Fibroblast of pulmonary artery (primary cell): ENCODE measurements around the gene STARD5.

ENCODE experiments used
- DNase-seq: peaks from one replicate; pipeline ENCODE4 v3.0.0-alpha.2; 2010; ENCODE audit warnings: low read depth
- H3K4me3 ChIP-seq: replicated peaks from 2 replicates; pipeline ENCODE4 v1.5.1; 2011; ENCODE audit warnings: low read depth, mild to moderate bottlenecking, control low read depth, low read length, moderate library complexity
- TF ChIP-seq, protein P1 (sequence below): IDR thresholded peaks from 2 replicates; pipeline ENCODE4 v1.5.1; 2011; ENCODE audit warnings: mild to moderate bottlenecking, control low read depth, low read length, inconsistent platforms; ENCODE audit errors: missing control alignments

STARD5 gene

DNA sequence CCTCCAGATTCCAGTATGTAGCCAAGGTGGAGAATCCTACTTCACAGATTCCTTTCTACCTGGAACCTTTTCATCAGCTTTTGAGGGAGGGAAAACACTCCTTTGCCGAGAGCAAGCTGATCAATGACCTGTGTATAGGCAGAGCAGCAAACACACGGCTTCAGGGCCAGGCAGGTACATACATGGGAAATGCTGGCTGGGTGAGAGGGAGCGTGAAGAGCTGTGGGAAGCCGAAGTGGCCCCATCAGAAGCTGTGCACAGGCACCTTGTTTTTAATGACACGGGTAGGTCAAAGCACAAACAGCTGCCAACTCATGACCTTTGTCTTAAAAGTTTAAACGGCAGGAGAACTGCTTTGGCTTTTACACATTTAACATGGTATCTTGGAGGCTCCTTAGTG lies 25.3 kb downstream of the STARD5 start:
- TF ChIP-seq, protein P1, sequence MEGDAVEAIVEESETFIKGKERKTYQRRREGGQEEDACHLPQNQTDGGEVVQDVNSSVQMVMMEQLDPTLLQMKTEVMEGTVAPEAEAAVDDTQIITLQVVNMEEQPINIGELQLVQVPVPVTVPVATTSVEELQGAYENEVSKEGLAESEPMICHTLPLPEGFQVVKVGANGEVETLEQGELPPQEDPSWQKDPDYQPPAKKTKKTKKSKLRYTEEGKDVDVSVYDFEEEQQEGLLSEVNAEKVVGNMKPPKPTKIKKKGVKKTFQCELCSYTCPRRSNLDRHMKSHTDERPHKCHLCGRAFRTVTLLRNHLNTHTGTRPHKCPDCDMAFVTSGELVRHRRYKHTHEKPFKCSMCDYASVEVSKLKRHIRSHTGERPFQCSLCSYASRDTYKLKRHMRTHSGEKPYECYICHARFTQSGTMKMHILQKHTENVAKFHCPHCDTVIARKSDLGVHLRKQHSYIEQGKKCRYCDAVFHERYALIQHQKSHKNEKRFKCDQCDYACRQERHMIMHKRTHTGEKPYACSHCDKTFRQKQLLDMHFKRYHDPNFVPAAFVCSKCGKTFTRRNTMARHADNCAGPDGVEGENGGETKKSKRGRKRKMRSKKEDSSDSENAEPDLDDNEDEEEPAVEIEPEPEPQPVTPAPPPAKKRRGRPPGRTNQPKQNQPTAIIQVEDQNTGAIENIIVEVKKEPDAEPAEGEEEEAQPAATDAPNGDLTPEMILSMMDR: no peak
- H3K4me3 ChIP-seq: no peak overlapping the region
- no peak for DNase-seq

DNA sequence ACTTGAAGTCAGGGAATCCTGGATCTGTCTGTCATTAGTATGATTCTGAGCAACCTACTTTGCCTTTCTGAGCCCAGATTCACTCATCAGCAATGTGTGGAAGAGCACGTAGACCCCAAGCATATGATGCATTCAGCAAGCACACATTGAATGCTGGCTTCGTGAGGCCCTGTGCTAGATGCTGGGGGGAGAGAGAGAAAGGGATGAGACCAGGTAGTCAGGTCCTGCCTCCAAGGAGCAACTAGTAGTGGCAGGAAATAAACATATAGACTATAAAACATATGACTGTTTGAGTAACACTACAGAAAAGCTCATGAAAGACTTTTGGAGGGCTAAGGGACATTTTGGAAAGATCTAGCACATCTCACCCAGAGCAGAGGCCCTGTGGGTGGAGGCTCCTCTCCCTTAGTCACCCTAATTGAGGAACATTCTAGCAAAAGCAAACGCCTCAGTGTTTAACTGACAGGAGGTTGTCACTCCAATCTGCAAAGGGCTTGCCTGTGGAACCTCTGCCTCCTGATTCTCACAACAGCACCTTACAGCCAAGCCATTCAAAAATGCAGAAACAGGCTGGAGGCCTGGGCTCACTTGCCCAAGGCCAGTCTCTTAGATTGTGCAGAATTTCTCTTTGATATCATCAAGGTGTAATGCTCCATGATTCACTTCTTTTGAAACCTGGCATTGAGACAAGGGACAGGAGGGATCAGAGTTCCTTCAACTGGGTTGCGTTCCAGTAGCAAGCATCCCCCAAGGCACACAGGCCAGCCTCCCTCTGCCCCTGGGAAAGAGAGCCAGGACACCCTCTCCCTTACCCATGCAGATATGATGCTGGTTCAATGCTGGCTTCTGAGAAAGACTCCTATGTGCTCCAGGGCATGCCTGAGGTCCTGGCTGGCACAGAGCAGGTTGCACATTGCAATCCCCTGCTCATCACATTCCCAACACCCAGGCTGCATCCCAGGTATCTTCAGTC lies 26.1 kb downstream of the STARD5 start:
- H3K4me3 ChIP-seq: no peak overlapping the region
- TF ChIP-seq, protein P1: no peak
- no peak for DNase-seq

- TF ChIP-seq, protein P1: no peak
- peak; percentile 59 for DNase-seq
- no peak overlapping the region for H3K4me3 ChIP-seq
Measured at GRCh38 chr15:81297147-81297572, 26.8 kb downstream of the STARD5 start.

GRCh38 chr15:81296673-81297072 lies 27.3 kb downstream of the STARD5 start:
- TF ChIP-seq, protein P1: no peak
- DNase-seq: no peak
- H3K4me3 ChIP-seq: no peak overlapping the region

DNA sequence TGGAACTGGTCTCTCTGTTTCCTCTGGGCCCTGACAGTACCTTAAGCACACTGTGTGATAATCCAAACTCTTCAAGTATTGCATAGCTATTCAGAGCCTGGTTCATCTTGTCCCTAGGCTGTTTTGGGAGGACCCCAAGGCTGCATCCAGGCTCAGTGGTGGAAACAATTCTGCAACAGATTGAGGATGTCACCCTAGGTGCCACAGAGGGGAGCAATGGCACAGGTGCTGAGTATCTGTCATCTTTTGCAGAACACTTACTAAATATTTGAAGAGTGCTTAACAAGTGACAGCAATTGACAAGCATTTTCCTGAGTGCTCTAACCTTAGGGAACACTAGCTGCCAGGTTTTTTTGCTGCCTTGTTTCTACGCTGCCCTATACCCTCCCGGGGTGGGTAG lies 27.8 kb downstream of the STARD5 start:
- H3K4me3 ChIP-seq: no peak overlapping the region
- no peak for DNase-seq
- TF ChIP-seq, protein P1: no peak

DNA sequence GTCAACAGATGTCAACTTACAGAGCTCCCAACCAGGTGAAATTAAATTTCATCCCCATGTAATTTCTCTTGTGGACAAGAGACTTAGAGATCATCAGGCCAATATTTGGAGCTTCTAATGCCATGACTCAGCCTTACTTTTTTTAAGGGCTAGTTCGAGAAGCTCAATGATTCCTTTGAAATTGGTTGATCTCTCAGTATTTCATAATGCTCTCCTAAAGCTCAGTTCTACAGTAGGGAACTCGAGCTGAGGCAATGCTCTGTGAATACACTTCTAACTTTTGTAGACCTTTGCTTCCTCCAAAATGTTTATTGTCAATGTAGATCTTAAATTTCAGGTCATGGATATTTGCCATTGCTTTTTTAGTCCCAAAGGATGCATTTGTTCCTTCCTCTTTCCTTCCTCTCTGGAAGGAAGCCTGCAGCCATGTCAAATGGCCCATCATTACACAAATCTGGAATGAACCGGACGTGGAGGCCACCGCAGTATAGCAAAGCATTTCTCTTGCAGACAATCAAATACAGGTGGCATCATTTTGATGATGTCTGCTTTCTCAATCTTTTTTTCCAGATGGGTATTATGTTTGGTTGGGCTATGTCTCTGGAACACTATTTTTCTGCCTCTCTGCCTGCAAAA lies 28.3 kb downstream of the STARD5 start:
- H3K4me3 ChIP-seq: no peak overlapping the region
- TF ChIP-seq, protein P1: no peak
- no peak for DNase-seq
